Keratinocyte (primary cell): Measurements from ENCODE around the gene SH3GLB2. TPM values are rescaled to one million over a fixed set of nuclear protein-coding genes. Genes with fewer than 3 reads are reported as not detected.

ENCODE experiments used
- DNase-seq: peaks from one replicate; pipeline ENCODE4 v3.0.0-alpha.2; 2011; ENCODE audit warnings: low read depth, missing footprints, low spot score
- FAIRE-seq: peaks from 2 replicates; lab custom pipeline; 2011; peaks lifted over from hg19 to GRCh38; lab: Jason Lieb, UNC
- H2AFZ ChIP-seq: 2 replicates; pipeline ENCODE4 v1.6.0; 2012; ENCODE audit warnings: low read length, control low read depth, inconsistent platforms; ENCODE audit not compliant: control insufficient read depth
- H3K27ac ChIP-seq: 2 replicates; pipeline ENCODE4 v1.5.1; 2011; ENCODE audit warnings: low read length; ENCODE audit not compliant: control insufficient read depth, insufficient read depth
- H3K27me3 ChIP-seq: 3 replicates; pipeline ENCODE4 v1.6.0; 2011; ENCODE audit warnings: low read length; ENCODE audit not compliant: control insufficient read depth, insufficient read depth; ENCODE audit errors: extremely low read depth
- H3K36me3 ChIP-seq, 2 experiments: 2 replicates in 1 of 2; 3 replicates in 1 of 2; pipeline ENCODE4 v1.5.1; 2011; ENCODE audit warnings: low read length in 2 of 2, mild to moderate bottlenecking in 1 of 2; ENCODE audit not compliant: control insufficient read depth in 2 of 2, insufficient read depth in 2 of 2; ENCODE audit errors: extremely low read depth in 1 of 2
- H3K4me1 ChIP-seq: 3 replicates; pipeline ENCODE4 v1.5.1; 2011; ENCODE audit warnings: low read length; ENCODE audit not compliant: control insufficient read depth, insufficient read depth; ENCODE audit errors: extremely low read depth
- H3K4me2 ChIP-seq: 3 replicates; pipeline ENCODE4 v1.6.0; 2011; ENCODE audit warnings: low read depth, low read length; ENCODE audit not compliant: control insufficient read depth, insufficient read depth; ENCODE audit errors: extremely low read depth
- H3K4me3 ChIP-seq, 3 experiments: fragments of 200-600 bp in 1 of 3; sonication (generic) in 1 of 3; 2 replicates in 2 of 3; 3 replicates in 1 of 3; pipeline ENCODE4 v1.5.1; 2011 to 2016; ENCODE audit warnings: low read length in 3 of 3, mild to moderate bottlenecking in 3 of 3, control low read depth in 2 of 3, inconsistent platforms in 1 of 3, low read depth in 1 of 3, mixed read lengths in 1 of 3, mixed run types in 1 of 3, moderate library complexity in 1 of 3; ENCODE audit not compliant: control insufficient read depth in 2 of 3, insufficient read depth in 2 of 3; ENCODE audit errors: extremely low read depth in 1 of 3
- H3K79me2 ChIP-seq: 2 replicates; pipeline ENCODE4 v1.6.0; 2012; ENCODE audit warnings: low read length; ENCODE audit not compliant: control insufficient read depth, insufficient read depth
- H3K9ac ChIP-seq: 3 replicates; pipeline ENCODE4 v1.6.0; 2011; ENCODE audit warnings: low read length; ENCODE audit not compliant: control insufficient read depth, insufficient read depth; ENCODE audit errors: extremely low read depth
- H3K9me1 ChIP-seq: 3 replicates; pipeline ENCODE4 v1.6.0; 2011; ENCODE audit warnings: low read length; ENCODE audit not compliant: control insufficient read depth, insufficient read depth; ENCODE audit errors: extremely low read depth
- H3K9me3 ChIP-seq: 2 replicates; pipeline ENCODE4 v1.5.1; 2012; ENCODE audit warnings: low read depth, low read length; ENCODE audit not compliant: control insufficient read depth
- H4K20me1 ChIP-seq: 3 replicates; pipeline ENCODE4 v1.6.0; 2011; ENCODE audit warnings: low read length; ENCODE audit not compliant: control insufficient read depth, insufficient read depth; ENCODE audit errors: extremely low read depth
- CTCF ChIP-seq, 3 experiments: IDR thresholded peaks in 1 of 3; conservative IDR thresholded peaks in 1 of 3; optimal IDR thresholded peaks in 1 of 3; 2 replicates in 2 of 3; 3 replicates in 1 of 3; pipeline versions ENCODE3 to v1.5.1; 2011; ENCODE audit warnings: low read length in 3 of 3, mild to moderate bottlenecking in 3 of 3, moderate library complexity in 2 of 3, control low read depth in 1 of 3, inconsistent platforms in 1 of 3; ENCODE audit not compliant: insufficient read depth in 2 of 3; ENCODE audit errors: extremely low read depth in 1 of 3
- EZH2 ChIP-seq: IDR thresholded peaks from one replicate; pipeline ENCODE4 v1.6.1; 2012; ENCODE audit warnings: inconsistent platforms, mild to moderate bottlenecking, low read length, moderate library complexity
- dilution Hi-C: fragments of 300-500 bp; cut with MboI; formaldehyde crosslinking; loops from one replicate; pipeline ENCODE4 v1.7.0; 2020; ENCODE audit warnings: low sequenced_read_pairs; ENCODE audit not compliant: extremely low pct_ligation_motif_present
- polyA plus RNA-seq, 5 experiments: library from polyadenylated mRNA; depleted of rRNA in 3 of 5; stranded (reverse) in 3 of 5; stranded (forward) in 1 of 5; unstranded in 1 of 5; fragments of >200 nt; gene quantifications; 1 replicate in 1 of 5; 2 replicates in 3 of 5; 3 replicates in 1 of 5; pipeline versions ENCODE4 v1.2.1 to v1.2.3, GENCODE V29; 2011 to 2012; ENCODE audit warnings: missing spikeins in 2 of 5, low read depth in 1 of 5, low replicate concordance in 1 of 5

Gene SH3GLB2
- polyA plus RNA-seq, 1 donor (not counting 4 experiments of a cell fraction or from before 2014, with no cell fraction given), result 37.1 TPM

GRCh38 chr9:129008986-129009583 is 19.0 kb downstream of the SH3GLB2 start:
- Histone ChIP-seq H3K79me2 (no peaks in the 10 kb centered on the region), H3K9ac (no peak overlapping the region), H2AFZ (no peak overlapping the region), H3K4me1 (peaks cover 5% of the 10 kb centered on the region), H3K36me3 (peaks cover 33 to 35% of the 10 kb centered on the region in 2 experiments), H3K9me3 (no peaks in the 10 kb centered on the region), H3K9me1 (no peaks in the 10 kb centered on the region), H3K4me3 (no peak overlapping the region), H3K4me2 (no peak overlapping the region), H3K27me3 (no peaks in the 10 kb centered on the region), H4K20me1 (peaks cover 3% of the 10 kb centered on the region), H3K27ac (no peak overlapping the region)
- DNase-seq, result no peak
- dilution Hi-C loops, result no loop called here
- no peak for FAIRE-seq
- no peak for TF ChIP-seq EZH2
- no peak for TF ChIP-seq CTCF (optimal IDR thresholded peaks at IDR 0.05 in 1 of 3, IDR thresholded peaks at IDR 0.05 in 1 of 3, conservative IDR thresholded peaks at IDR 0.05 in 1 of 3; ENCODE audit: extremely low read depth in 1 of 3, insufficient read depth in 2 of 3, low read length in 3 of 3)

- no peaks in the 10 kb centered on the region for H3K27me3 ChIP-seq
- FAIRE-seq (no peak), DNase-seq (no peak)
- no peaks in the 10 kb centered on the region for H3K9me3 ChIP-seq
- dilution Hi-C loops, result no loop called here
- TF ChIP-seq EZH2 (no peak), CTCF (optimal IDR thresholded peaks at IDR 0.05 in 1 of 3, IDR thresholded peaks at IDR 0.05 in 1 of 3, conservative IDR thresholded peaks at IDR 0.05 in 1 of 3; ENCODE audit: extremely low read depth in 1 of 3, insufficient read depth in 2 of 3, low read length in 3 of 3) (no peak)
- H4K20me1 ChIP-seq, result peaks cover 3% of the 10 kb centered on the region
- H3K9me1 ChIP-seq, result no peaks in the 10 kb centered on the region
- H3K4me3 ChIP-seq, result no peak overlapping the region
- peaks cover 5% of the 10 kb centered on the region for H3K4me1 ChIP-seq
- H2AFZ ChIP-seq, result no peak overlapping the region
- no peaks in the 10 kb centered on the region for H3K79me2 ChIP-seq
- no peak overlapping the region for H3K27ac ChIP-seq
- H3K9ac ChIP-seq, result no peak overlapping the region
- H3K36me3 ChIP-seq, result peaks cover 33% of the 10 kb centered on the region in 2 experiments
- no peak overlapping the region for H3K4me2 ChIP-seq
Observed at GRCh38 chr9:129008469-129008965, 19.6 kb downstream of the SH3GLB2 start.
